ENCODE measurements around the gene MCRIP2.
A peak's percentile ranks its signal among the peaks of the same experiment; 100 is the strongest.

MCRIP2 gene

GRCh38 chr16:632486-633335 lies 8.9 kb upstream of the MCRIP2 start:
- no peak for DNase-seq (ENCODE audit: low spot score)

- DNase-seq (ENCODE audit: low spot score): no peak
Measured at GRCh38 chr16:633336-634050, 8.1 kb upstream of the MCRIP2 start.

- no peak for DNase-seq (ENCODE audit: low spot score)
Measured at GRCh38 chr16:634051-634670, 7.5 kb upstream of the MCRIP2 start.

GRCh38 chr16:634996-635395 lies 6.6 kb upstream of the MCRIP2 start:
- DNase-seq (ENCODE audit: low spot score): no peak

- no peak for DNase-seq (ENCODE audit: low spot score)
Measured at GRCh38 chr16:635573-636205, 5.9 kb upstream of the MCRIP2 start.

- DNase-seq (ENCODE audit: low spot score): peak; percentile 94
Measured at GRCh38 chr16:636206-637080, 5.2 kb upstream of the MCRIP2 start, which contains the start of gene METTL26. TSS of gene METTL26 (minus strand) at chr16:636305. CDS start at chr16:636290, 15 bp downstream.

- DNase-seq (ENCODE audit: low spot score): peak; percentile 90
Measured at GRCh38 chr16:637081-638018, 4.3 kb upstream of the MCRIP2 start.

GRCh38 chr16:638034-638543 lies 3.5 kb upstream of the MCRIP2 start:
- DNase-seq (ENCODE audit: low spot score): no peak

- DNase-seq (ENCODE audit: low spot score): no peak
Measured at GRCh38 chr16:638836-639235, 2.8 kb upstream of the MCRIP2 start.

- no peak for DNase-seq (ENCODE audit: low spot score)
Measured at GRCh38 chr16:640614-641013, 1.0 kb upstream of the MCRIP2 start.

GRCh38 chr16:642189-643049 lies 791 bp downstream of the MCRIP2 start:
- no peak for DNase-seq (ENCODE audit: low spot score)

- DNase-seq (ENCODE audit: low spot score): no peak
Measured at GRCh38 chr16:643050-643368, 1.4 kb downstream of the MCRIP2 start.

- no peak for DNase-seq (ENCODE audit: low spot score)
Measured at GRCh38 chr16:644556-644955, 2.9 kb downstream of the MCRIP2 start.

GRCh38 chr16:645852-646678 lies 4.4 kb downstream of the MCRIP2 start:
- DNase-seq (ENCODE audit: low spot score): no peak

GRCh38 chr16:646679-647172 lies 5.1 kb downstream of the MCRIP2 start:
- DNase-seq (ENCODE audit: low spot score): no peak

- DNase-seq (ENCODE audit: low spot score): no peak
Measured at GRCh38 chr16:647173-647902, 5.7 kb downstream of the MCRIP2 start.

GRCh38 chr16:648071-648780 lies 6.6 kb downstream of the MCRIP2 start:
- DNase-seq (ENCODE audit: low spot score): no peak
